ENCODE results near the gene SLC35F3. TPM values are rescaled to one million over a fixed set of nuclear protein-coding genes. Genes with fewer than 3 reads are reported as not detected.

Gene SLC35F3
- polyA plus RNA-seq, 4 donors = 0.07 to 0.46 TPM; not detected in 2

GRCh38 chr1:233901495-233901894 lies 3.0 kb upstream of the SLC35F3 start:
- 55 to 63% (median 58%) methylated on average over 3 of the region's 3 CpGs for WGBS, 3 donors
- no peaks in the 10 kb centered on the region for H3K4me1 ChIP-seq (ENCODE audit: control insufficient read depth in 3 of 3, insufficient read depth in 2 of 3, low read depth in 1 of 3, low read length in 2 of 3)
- FAIRE-seq (no peak), DNase-seq (no peak)
- H3K9me3 ChIP-seq (ENCODE audit: control insufficient read depth in 2 of 2, insufficient read depth in 1 of 2, low read depth in 1 of 2, low read length in 1 of 2) = no peaks in the 10 kb centered on the region
- no peaks in the 10 kb centered on the region for H3K36me3 ChIP-seq (ENCODE audit: control insufficient read depth in 3 of 3, insufficient read depth in 2 of 3, low read depth in 1 of 3, low read length in 3 of 3)
- peaks cover 11 to 19% (median 16%) of the 10 kb centered on the region in 3 donors for H3K27me3 ChIP-seq (ENCODE audit: control insufficient read depth in 3 of 3, insufficient read depth in 3 of 3, low read length in 3 of 3)
- H3K4me3 ChIP-seq (ENCODE audit: low read depth in 1 of 3, low read length in 3 of 3) = no peak overlapping the region
- H3K27ac ChIP-seq (ENCODE audit: low read depth in 1 of 3, low read length in 2 of 3) = no peak overlapping the region

GRCh38 chr1:233905416-233906051 lies 1.1 kb downstream of the SLC35F3 start:
- DNase-seq (peak in 1 of 2 donors; percentile 19), FAIRE-seq (no peak)
- peak overlapping the region in 1 of 3 donors; percentile 19 for H3K4me3 ChIP-seq (ENCODE audit: low read depth in 1 of 3, low read length in 3 of 3)
- no peak overlapping the region for H3K27ac ChIP-seq (ENCODE audit: low read depth in 1 of 3, low read length in 2 of 3)
- WGBS, 3 donors = 6 to 16% (median 16%) methylated on average over 32 to 40 of the region's 40 CpGs
- H3K27me3 ChIP-seq (ENCODE audit: control insufficient read depth in 3 of 3, insufficient read depth in 3 of 3, low read length in 3 of 3) = peaks cover 11 to 19% (median 16%) of the 10 kb centered on the region in 3 donors
- no peaks in the 10 kb centered on the region for H3K4me1 ChIP-seq (ENCODE audit: control insufficient read depth in 3 of 3, insufficient read depth in 2 of 3, low read depth in 1 of 3, low read length in 2 of 3)
- H3K9me3 ChIP-seq (ENCODE audit: control insufficient read depth in 2 of 2, insufficient read depth in 1 of 2, low read depth in 1 of 2, low read length in 1 of 2) = no peaks in the 10 kb centered on the region
- no peaks in the 10 kb centered on the region for H3K36me3 ChIP-seq (ENCODE audit: control insufficient read depth in 3 of 3, insufficient read depth in 2 of 3, low read depth in 1 of 3, low read length in 3 of 3)

- no peaks in the 10 kb centered on the region for H3K36me3 ChIP-seq (ENCODE audit: control insufficient read depth in 3 of 3, insufficient read depth in 2 of 3, low read depth in 1 of 3, low read length in 3 of 3)
- no peaks in the 10 kb centered on the region for H3K9me3 ChIP-seq (ENCODE audit: control insufficient read depth in 2 of 2, insufficient read depth in 1 of 2, low read depth in 1 of 2, low read length in 1 of 2)
- no peak overlapping the region for H3K4me3 ChIP-seq (ENCODE audit: low read depth in 1 of 3, low read length in 3 of 3)
- DNase-seq (no peak), FAIRE-seq (no peak)
- H3K27me3 ChIP-seq (ENCODE audit: control insufficient read depth in 3 of 3, insufficient read depth in 3 of 3, low read length in 3 of 3) = peaks cover 11 to 16% (median 16%) of the 10 kb centered on the region in 3 donors
- H3K27ac ChIP-seq (ENCODE audit: low read depth in 1 of 3, low read length in 2 of 3) = no peak overlapping the region
- no peaks in the 10 kb centered on the region for H3K4me1 ChIP-seq (ENCODE audit: control insufficient read depth in 3 of 3, insufficient read depth in 2 of 3, low read depth in 1 of 3, low read length in 2 of 3)
Measured at GRCh38 chr1:233907151-233907550, 2.7 kb downstream of the SLC35F3 start.

- DNase-seq = no peak
- no peak for FAIRE-seq
- Histone ChIP-seq H3K36me3 (ENCODE audit: control insufficient read depth in 3 of 3, insufficient read depth in 2 of 3, low read depth in 1 of 3, low read length in 3 of 3) (no peaks in the 10 kb centered on the region), H3K27me3 (ENCODE audit: control insufficient read depth in 3 of 3, insufficient read depth in 3 of 3, low read length in 3 of 3) (peaks cover 11 to 16% (median 16%) of the 10 kb centered on the region in 3 donors), H3K27ac (ENCODE audit: low read depth in 1 of 3, low read length in 2 of 3) (no peak overlapping the region), H3K9me3 (ENCODE audit: control insufficient read depth in 2 of 2, insufficient read depth in 1 of 2, low read depth in 1 of 2, low read length in 1 of 2) (no peaks in the 10 kb centered on the region), H3K4me3 (ENCODE audit: low read depth in 1 of 3, low read length in 3 of 3) (no peak overlapping the region), H3K4me1 (ENCODE audit: control insufficient read depth in 3 of 3, insufficient read depth in 2 of 3, low read depth in 1 of 3, low read length in 2 of 3) (no peaks in the 10 kb centered on the region)
Measured at GRCh38 chr1:233908092-233908491, 3.6 kb downstream of the SLC35F3 start.

- no peak overlapping the region for H3K4me3 ChIP-seq (ENCODE audit: low read depth in 1 of 3, low read length in 3 of 3)
- H3K27ac ChIP-seq (ENCODE audit: low read depth in 1 of 3, low read length in 2 of 3) = no peak overlapping the region
- DNase-seq (no peak), FAIRE-seq (no peak)
- WGBS, 3 donors = 45 to 53% (median 52%) methylated on average over 1 of the region's 1 CpG
- H3K36me3 ChIP-seq (ENCODE audit: control insufficient read depth in 3 of 3, insufficient read depth in 2 of 3, low read depth in 1 of 3, low read length in 3 of 3) = no peaks in the 10 kb centered on the region
- H3K4me1 ChIP-seq (ENCODE audit: control insufficient read depth in 3 of 3, insufficient read depth in 2 of 3, low read depth in 1 of 3, low read length in 2 of 3) = no peaks in the 10 kb centered on the region
- H3K27me3 ChIP-seq (ENCODE audit: control insufficient read depth in 3 of 3, insufficient read depth in 3 of 3, low read length in 3 of 3) = peaks cover 11 to 16% (median 16%) of the 10 kb centered on the region in 3 donors
- no peaks in the 10 kb centered on the region for H3K9me3 ChIP-seq (ENCODE audit: control insufficient read depth in 2 of 2, insufficient read depth in 1 of 2, low read depth in 1 of 2, low read length in 1 of 2)
Measured at GRCh38 chr1:233909195-233909594, 4.7 kb downstream of the SLC35F3 start.

- no peaks in the 10 kb centered on the region for H3K27me3 ChIP-seq (ENCODE audit: control insufficient read depth in 3 of 3, insufficient read depth in 3 of 3, low read length in 3 of 3)
- no peak for FAIRE-seq
- 79 to 87% (median 83%) methylated on average over 8 of the region's 8 CpGs for WGBS, 3 donors
Measured at GRCh38 chr1:233912447-233912846, 8.0 kb downstream of the SLC35F3 start.

GRCh38 chr1:233912909-233913308 lies 8.4 kb downstream of the SLC35F3 start:
- FAIRE-seq = no peak
- WGBS, 3 donors = 63 to 73% (median 70%) methylated on average over 4 of the region's 4 CpGs
- no peak for DNase-seq
- Histone ChIP-seq H3K36me3 (ENCODE audit: control insufficient read depth in 3 of 3, insufficient read depth in 2 of 3, low read depth in 1 of 3, low read length in 3 of 3) (no peaks in the 10 kb centered on the region), H3K4me3 (ENCODE audit: low read depth in 1 of 3, low read length in 3 of 3) (no peak overlapping the region), H3K27ac (ENCODE audit: low read depth in 1 of 3, low read length in 2 of 3) (no peak overlapping the region), H3K9me3 (ENCODE audit: control insufficient read depth in 2 of 2, insufficient read depth in 1 of 2, low read depth in 1 of 2, low read length in 1 of 2) (peaks cover 0 to 3% of the 10 kb centered on the region in 2 donors), H3K4me1 (ENCODE audit: control insufficient read depth in 3 of 3, insufficient read depth in 2 of 3, low read depth in 1 of 3, low read length in 2 of 3) (no peaks in the 10 kb centered on the region), H3K27me3 (ENCODE audit: control insufficient read depth in 3 of 3, insufficient read depth in 3 of 3, low read length in 3 of 3) (no peaks in the 10 kb centered on the region)

More at GRCh38 chr1:233912447-233912846, 8.0 kb downstream of the SLC35F3 start:
- no peaks in the 10 kb centered on the region for H3K36me3 ChIP-seq (ENCODE audit: control insufficient read depth in 3 of 3, insufficient read depth in 2 of 3, low read depth in 1 of 3, low read length in 3 of 3)
- no peak overlapping the region for H3K4me3 ChIP-seq (ENCODE audit: low read depth in 1 of 3, low read length in 3 of 3)
- H3K4me1 ChIP-seq (ENCODE audit: control insufficient read depth in 3 of 3, insufficient read depth in 2 of 3, low read depth in 1 of 3, low read length in 2 of 3) = no peaks in the 10 kb centered on the region
- DNase-seq = no peak
- peaks cover 0 to 3% of the 10 kb centered on the region in 2 donors for H3K9me3 ChIP-seq (ENCODE audit: control insufficient read depth in 2 of 2, insufficient read depth in 1 of 2, low read depth in 1 of 2, low read length in 1 of 2)
- no peak overlapping the region for H3K27ac ChIP-seq (ENCODE audit: low read depth in 1 of 3, low read length in 2 of 3)

GRCh38 chr1:233916706-233917105 lies 12.2 kb downstream of the SLC35F3 start:
- Histone ChIP-seq H3K4me1 (ENCODE audit: control insufficient read depth in 3 of 3, insufficient read depth in 2 of 3, low read depth in 1 of 3, low read length in 2 of 3) (no peaks in the 10 kb centered on the region), H3K4me3 (ENCODE audit: low read depth in 1 of 3, low read length in 3 of 3) (no peak overlapping the region), H3K36me3 (ENCODE audit: control insufficient read depth in 3 of 3, insufficient read depth in 2 of 3, low read depth in 1 of 3, low read length in 3 of 3) (no peaks in the 10 kb centered on the region), H3K27me3 (ENCODE audit: control insufficient read depth in 3 of 3, insufficient read depth in 3 of 3, low read length in 3 of 3) (no peaks in the 10 kb centered on the region), H3K27ac (ENCODE audit: low read depth in 1 of 3, low read length in 2 of 3) (no peak overlapping the region), H3K9me3 (ENCODE audit: control insufficient read depth in 2 of 2, insufficient read depth in 1 of 2, low read depth in 1 of 2, low read length in 1 of 2) (peaks cover 0 to 3% of the 10 kb centered on the region in 2 donors)
- DNase-seq (no peak), FAIRE-seq (no peak)
- 65 to 73% (median 71%) methylated on average over 5 of the region's 5 CpGs for WGBS, 3 donors

GRCh38 chr1:233919786-233920185 lies 15.3 kb downstream of the SLC35F3 start:
- Histone ChIP-seq H3K9me3 (ENCODE audit: control insufficient read depth in 2 of 2, insufficient read depth in 1 of 2, low read depth in 1 of 2, low read length in 1 of 2) (peaks cover 0 to 3% of the 10 kb centered on the region in 2 donors), H3K4me1 (ENCODE audit: control insufficient read depth in 3 of 3, insufficient read depth in 2 of 3, low read depth in 1 of 3, low read length in 2 of 3) (no peaks in the 10 kb centered on the region), H3K4me3 (ENCODE audit: low read depth in 1 of 3, low read length in 3 of 3) (no peak overlapping the region), H3K27me3 (ENCODE audit: control insufficient read depth in 3 of 3, insufficient read depth in 3 of 3, low read length in 3 of 3) (no peaks in the 10 kb centered on the region), H3K27ac (ENCODE audit: low read depth in 1 of 3, low read length in 2 of 3) (no peak overlapping the region), H3K36me3 (ENCODE audit: control insufficient read depth in 3 of 3, insufficient read depth in 2 of 3, low read depth in 1 of 3, low read length in 3 of 3) (no peaks in the 10 kb centered on the region)
- no peak for DNase-seq
- WGBS, 3 donors = 63 to 72% (median 63%) methylated on average over 7 of the region's 7 CpGs
- FAIRE-seq = no peak
